Stimulated activated CD4-positive, alpha-beta T cell treated with anti-CD3 and anti-CD28 coated beads, TNF-alpha, amount 100 ng/mL, for 1 hour (primary cell): ENCODE data around the gene CTBP2.
"Not testable (repeated sequence)": the region's sequence is repeated elsewhere in the genome, so short reads cannot be mapped to it uniquely, and the experiment has no call there.

ENCODE experiments used
- DNase-seq, 3 donors: peaks; one replicate each; pipeline ENCODE4 v3.0.0-alpha.2; 2020; ENCODE audit warnings: low read depth in 3 of 3, low spot score in 1 of 3

CTBP2 gene

DNA sequence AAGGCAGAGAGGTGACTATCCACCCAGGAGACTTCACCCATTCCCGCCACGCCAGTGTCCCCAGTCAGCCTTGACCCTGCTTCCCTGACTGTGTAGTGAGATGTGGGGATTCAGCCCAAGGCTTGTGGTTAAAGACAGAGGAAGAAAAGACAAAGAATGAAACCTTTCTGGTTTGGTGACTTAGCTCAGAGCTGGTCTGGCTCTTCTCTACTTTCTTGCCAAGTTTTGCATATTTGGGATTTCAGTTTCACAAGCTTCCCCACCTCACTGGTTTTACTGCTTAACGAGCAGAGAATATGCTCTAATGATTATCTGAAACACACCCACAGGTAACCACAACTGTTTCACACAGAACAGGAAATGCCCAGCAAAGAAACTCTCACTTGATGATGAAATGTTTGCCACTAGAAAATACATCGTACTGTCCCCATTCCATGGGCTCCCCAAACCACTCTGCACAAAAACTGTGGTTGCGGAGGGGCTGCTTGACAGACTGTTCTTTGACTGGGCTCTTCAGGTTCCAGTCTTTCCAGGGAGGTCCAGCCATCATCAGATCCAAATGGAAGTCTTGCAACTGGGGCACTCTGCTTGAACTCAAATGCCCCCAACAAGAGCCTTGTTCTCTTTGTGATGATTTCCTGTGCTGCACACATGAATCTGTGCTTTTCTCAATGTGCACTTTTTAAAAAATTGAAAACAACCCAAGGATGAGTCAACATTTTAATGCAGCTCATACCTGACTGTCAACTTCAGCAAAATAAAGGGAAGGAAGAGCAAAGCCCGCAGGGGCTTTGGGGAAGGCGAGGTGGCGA is 95.5 kb downstream of the CTBP2 start:
- no peak for DNase-seq

DNA sequence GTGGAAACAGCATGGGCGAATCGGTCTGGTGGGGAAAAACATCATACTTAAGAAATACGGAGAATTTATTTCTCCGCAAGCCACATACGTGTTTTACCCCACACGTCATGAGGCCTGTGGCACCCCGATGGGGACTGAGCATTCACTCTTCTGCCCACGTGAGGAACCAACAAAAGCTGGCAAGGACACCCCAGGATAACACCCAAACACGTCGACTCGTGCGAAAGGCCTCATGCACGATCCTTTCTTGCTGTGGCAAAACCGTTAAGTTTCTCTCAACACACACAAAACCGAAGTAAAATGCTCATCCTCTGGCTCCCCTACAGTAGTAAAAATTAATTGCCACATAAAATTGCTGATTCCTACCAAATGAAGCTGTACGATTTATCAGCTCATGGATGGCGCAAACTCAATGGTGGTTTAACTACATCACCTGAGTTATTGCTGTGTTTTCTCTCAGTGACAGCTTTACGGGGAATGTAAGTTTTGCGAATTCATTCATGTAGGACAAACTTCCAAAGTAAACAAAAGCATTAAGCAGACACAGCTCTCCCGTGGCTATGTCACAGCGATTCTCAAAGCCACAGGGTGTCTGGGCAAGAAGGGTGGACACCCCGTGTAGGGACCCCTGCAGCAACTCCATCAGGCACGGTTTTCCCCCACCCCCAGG is 97.0 kb downstream of the CTBP2 start:
- no peak for DNase-seq

DNA sequence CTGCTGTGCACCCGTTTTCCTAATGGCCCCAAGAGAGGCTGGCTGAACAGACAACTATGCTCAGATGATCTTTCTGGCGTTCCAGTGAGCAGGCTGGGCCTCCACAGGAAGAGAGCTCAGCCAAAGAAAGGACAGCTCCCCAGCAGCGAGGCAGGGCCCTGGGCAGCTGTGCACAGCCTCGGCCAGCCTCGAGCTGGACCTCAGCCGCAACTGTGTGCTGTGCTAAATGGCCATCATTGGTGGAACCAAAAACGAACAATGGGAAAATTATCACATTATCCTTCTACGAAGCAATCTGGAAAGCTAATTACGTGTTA is 97.5 kb downstream of the CTBP2 start:
- no peak for DNase-seq

DNA sequence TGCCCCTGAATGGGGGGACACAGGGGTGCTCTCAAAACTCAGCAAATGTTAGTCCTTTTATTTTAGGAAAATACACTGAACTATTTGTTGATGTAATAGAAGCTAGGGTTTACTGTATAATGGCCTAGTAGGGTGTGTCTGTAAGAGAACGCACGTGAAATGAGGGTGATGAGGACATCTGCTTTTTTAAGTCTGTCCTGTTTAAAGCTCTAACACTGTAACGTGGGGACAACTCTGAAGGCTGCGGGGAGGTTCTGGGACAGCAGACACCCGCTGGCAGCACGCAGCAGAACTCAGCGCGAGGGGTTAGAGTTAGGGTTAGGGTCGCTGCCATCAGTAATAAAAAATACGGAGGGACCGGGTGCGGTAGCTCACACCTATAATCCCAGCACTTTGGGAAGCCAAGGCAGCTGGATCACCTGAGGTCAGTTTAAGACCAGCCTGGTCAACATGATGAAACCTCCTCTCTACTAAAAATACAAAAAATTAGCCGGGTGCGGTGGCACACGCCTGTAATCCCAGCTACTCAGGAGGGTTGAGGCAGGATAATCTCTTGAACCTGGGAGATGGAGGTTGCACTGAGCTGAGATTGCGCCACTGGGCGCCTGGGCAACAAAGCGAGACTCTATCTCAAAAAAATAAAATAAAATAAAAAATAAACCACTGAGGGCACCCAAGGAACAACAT is 98.0 kb downstream of the CTBP2 start:
- DNase-seq: no peak

DNA sequence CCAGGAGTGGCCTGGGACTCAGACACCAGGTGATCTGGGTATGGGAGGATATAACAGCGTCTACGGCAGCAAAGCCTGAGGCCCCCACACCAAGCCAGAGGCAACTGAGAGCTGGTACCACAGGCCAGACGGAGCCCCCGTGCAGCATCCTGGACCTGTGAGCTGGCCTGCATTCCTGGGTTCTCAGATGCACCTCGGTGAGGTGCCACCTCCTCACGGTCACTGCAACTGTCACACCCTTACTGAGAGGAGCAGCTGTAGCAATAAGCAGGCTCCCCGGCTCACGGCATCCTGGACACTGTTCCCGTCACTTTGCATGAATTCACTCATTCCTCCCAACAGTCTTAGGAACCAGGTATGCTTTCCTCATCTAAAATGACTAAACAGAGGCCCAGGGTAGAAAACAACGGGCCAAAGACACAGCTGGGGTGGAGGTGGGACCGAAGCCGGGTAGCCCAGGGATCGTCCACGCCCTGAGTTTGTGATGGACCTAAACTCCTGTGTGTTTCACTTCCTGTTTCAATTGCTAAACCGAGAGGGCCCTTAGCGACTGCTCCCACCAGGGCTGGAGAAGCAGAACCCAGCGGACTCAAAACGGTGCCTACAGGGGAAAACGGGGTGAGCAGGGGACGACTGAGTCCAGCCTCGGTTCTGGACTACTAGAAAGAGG is 98.7 kb downstream of the CTBP2 start:
- no peak for DNase-seq

DNA sequence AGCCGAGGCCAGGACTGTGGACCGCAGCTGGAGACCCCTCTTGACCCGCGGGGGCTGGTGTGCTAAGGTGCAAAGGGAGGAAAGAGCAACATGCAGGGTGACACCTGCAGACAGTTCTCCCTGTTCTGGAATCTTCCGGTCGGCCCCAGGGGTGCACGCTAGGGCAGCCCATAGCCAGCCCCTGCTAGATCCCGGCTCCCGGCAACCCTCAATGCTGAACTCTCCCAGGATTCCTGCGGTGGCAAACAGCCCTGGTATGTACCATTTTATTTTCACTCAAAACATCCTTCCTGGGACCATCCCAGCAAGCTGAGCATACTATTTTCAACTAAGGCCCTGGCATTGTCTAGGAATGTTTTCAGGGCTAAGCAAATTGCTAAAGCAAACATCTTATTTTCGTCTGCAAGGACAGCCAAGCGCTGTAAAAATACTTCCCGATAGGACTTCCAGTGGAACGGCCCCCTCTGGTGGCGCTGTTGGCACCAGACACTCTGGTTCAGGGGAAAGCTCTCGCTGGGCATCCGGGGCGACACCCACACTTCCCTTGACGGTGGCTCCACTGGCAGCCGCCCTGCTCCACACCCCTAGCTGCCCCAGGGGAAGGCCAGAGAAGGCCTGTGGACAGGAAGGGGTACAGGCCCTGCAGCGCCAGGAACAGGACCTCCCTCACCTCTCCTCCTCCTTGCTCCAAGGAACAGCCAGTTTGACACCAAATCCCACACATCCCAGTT is 99.4 kb downstream of the CTBP2 start:
- peak in 1 of 3 donors; percentile 11 for DNase-seq

DNA sequence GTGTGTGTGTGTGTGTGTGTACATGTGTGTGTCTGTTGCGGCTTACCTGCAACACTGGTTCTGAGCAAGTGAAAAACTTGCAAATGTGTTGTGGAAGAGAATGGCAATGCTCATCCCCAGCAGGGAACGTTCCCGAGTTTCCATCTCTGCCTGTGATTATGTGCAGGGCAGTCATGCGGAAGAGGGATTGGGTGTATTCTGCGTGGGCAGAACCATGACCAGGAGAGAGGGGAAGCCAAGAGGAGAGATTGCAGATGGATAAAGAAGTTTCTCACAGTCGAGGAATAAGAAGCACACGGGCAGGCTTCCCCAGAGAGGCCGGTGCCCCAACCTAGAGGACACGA is 99.9 kb downstream of the CTBP2 start:
- DNase-seq: no peak

DNA sequence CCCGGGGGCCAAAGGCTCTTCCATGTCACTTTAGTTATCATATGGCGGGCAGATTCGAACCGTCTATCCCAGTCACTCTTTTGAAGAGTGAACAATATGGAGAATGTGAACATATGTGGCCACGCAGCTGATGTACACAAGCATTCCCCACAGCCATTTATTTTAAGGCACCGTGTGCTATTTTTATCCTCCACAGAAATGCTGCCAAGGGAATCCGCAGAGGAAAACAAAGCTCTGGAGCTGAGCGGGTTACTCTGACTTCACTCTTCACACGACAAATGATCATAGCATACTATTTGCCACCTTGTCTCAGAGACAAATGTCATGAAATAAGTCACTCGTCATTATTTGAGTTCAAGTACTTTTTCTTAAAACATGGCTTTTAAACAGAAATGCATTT is 100.3 kb downstream of the CTBP2 start:
- no peak for DNase-seq

DNA sequence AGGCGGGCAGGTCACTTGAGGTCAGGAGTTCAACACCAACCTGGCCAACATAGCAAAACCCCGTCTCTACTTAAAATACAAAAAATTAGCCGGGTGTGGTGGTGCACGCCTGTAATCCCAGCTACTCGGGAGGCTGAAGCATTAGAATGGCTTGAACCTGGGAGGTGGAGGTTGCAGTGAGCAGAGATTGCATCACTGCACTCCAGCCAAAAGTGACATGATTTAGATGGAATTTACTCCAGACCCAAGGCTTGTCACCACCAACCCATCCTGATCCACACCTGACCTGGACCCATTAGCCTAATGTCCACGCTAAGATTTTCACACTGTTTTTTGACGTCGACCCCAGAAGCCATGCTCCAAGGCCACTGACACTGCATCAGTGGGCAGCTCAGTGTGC is 101.0 kb downstream of the CTBP2 start:
- not testable (repeated sequence) for DNase-seq

DNA sequence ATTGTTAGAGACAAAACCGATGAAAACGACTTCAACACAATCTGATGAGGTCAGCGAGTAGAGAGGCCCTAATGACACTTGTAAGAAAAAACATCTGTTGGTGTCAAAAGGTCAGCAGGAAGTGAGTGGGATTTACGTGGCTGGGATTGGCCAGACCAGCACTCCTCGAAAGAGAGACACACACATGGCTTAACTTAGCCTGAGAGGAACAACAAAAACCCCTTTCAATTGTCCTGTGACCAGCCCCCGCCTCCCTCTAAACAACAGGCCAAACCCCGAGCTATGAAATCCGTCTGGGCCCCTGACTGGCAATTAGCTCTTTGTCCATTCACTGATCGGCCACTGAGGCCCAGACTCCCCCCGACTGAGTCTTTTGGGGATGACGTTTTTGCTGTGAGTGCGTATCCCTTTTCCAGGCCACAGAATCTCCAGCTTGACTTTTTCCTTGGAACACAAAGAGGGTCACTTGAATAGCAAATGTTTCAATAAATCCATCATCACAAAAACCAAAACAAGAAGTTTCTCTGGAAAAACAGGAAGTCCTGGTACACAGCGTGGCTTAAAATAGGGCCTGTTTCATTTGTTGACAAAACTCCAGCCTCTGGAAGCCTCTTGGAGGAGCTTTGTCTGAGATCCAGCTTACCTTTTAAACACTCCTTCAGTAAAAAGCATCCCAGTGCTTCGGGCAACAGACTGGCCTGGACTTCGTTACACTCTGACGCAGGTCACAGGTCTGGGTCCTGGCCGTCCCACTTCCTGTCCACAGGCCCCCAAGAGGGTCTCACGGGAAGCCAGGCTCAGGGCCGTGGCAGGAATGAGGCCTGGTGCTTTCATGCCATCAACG is 103.0 kb downstream of the CTBP2 start:
- DNase-seq: no peak

DNA sequence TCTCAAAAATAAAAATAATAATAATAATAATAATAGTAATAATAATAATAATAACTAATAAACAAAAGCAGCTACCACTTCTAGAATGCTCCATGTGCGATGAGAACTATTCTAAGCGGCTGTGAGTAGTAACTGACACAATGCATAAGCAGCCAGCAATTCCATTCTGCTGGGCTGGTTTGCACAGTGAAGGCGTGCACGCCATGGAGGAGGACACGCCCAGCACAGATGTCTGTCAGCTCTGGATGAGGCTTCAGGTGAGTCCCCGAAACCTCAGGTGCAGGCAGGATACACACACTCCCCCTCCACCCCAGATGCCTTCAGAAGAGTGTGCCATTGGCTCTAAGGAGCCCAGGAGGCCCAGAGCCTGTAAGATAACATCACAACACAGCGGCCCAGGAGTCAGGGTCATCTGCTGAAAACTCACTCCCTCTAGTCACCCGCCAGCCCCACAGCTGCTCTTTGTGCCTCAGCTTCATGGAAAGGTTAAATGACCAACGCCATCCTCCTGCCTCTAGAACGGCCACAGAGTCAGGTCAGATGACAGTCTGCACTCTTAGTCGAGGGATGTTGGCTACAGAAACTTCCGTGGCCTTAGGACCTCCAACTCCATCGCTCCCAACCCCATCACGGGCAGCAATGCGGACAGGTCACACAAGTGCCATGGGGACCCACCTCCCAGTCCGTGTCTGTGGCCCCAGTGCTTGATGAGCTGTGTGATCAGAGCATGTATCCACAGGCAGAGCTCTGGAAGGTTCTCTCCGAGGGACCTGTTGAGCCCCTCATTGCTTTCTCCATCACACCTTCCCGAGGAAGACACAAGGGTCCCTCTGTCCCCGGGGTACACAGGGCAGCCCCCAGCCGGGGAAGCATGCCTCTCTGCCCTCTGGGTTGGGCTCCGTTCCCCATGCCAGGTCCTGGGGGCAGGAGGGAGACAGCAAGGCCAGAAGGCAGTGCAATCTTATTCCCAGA is 103.9 kb downstream of the CTBP2 start:
- DNase-seq: no peak

DNA sequence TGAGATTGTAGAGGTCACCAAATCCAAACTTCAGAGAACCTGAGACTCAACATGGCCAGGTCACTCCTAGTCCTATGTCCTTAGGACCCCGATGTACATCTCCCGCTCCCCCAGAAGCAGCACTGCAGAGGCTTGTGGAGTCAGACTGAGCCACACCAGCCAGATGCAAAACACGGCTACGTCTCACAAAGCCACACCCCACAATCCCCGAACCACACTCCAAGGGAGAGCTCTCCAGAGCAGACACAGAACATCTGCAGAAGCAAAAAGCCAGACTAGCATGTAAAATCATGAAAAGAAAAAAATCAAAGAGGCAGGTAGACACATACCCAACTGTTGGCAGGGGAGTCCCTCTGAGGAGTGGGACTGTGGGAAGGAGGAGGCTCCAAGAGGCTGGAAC is 104.9 kb downstream of the CTBP2 start:
- DNase-seq: no peak

DNA sequence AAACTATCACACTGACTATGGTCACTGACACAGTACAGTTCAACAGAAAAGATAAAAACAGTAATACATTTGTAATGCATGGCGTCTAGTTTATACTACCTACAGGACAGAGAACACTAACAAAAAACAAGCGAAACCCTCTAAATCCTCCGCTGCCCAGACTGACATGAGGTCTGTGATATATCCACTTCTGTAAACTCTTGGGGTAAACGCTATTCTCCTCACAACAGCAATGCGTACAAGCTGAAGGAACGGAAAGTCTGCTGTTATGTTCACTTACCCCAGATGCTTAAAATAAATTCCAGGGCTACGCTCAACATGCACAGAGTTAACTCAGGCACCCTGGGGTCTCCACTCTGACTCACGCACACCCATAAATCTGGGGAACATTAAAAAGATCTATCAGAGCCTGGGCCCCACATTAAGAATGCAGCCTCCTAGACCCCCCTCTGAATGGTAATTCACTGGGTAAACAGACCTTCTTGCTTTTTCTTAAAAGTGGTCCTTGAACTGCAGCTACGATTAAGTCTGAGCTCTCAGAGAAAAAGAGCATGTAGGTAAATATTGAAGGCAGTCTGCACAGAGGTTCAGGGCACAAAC is 105.6 kb downstream of the CTBP2 start:
- no peak for DNase-seq

DNA sequence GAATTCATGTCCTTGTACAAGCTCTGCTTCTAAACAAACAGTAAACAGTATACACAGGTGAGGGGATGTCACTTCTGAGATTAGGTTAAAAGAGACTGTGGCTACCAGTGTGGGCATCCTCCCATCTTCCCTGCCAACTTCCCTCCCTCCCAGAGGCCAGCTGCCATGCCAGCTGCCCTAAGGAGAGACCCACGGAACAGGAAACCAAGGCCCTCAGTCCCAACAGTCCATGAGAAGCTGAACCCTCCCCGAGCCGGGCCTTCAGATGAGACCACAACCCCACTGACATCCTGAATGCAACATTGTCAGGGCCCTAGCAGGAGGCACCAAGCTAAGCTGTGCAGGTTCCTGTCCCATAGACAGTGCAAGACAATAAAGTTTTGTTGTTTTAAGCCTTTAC is 106.1 kb downstream of the CTBP2 start:
- no peak for DNase-seq

DNA sequence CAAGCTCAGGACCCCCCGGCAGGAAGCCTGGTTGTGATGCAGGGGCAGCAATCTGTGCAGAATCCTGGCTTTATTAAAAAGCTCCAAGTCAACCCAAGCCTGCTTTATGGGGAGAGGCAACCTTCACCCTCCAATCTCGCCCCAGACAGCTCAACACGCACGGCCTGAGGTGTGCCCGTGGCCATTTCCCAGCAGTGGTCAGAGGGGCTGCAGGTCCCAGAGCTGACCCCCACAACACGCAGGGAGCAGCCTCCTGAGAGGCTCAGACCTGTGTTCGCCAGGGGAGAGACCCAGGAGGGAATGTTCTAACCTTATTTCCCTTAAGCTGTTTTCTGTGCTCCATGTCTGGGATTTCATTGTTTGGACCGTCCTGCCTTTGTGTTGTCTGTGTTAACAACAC is 108.2 kb downstream of the CTBP2 start:
- DNase-seq: no peak

DNA sequence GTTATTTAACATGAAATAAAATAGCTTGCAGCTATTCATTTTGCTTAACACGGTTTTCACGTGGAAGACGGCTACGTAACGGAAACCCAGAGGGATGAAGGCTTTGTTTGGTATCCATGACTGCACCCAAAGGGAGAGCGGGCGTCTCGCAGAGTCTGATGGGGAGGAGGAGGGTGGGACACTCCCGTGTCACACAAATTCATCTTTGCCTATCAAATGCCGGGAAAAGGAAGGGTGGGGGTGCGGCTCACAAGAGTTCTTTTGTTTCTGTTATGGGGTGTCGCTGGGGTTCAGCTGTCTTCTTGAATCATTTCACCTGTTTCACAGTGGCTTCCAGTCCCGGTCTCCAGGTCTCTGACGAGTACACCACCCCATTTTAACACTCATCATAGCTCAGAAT is 110.0 kb downstream of the CTBP2 start:
- no peak for DNase-seq

DNA sequence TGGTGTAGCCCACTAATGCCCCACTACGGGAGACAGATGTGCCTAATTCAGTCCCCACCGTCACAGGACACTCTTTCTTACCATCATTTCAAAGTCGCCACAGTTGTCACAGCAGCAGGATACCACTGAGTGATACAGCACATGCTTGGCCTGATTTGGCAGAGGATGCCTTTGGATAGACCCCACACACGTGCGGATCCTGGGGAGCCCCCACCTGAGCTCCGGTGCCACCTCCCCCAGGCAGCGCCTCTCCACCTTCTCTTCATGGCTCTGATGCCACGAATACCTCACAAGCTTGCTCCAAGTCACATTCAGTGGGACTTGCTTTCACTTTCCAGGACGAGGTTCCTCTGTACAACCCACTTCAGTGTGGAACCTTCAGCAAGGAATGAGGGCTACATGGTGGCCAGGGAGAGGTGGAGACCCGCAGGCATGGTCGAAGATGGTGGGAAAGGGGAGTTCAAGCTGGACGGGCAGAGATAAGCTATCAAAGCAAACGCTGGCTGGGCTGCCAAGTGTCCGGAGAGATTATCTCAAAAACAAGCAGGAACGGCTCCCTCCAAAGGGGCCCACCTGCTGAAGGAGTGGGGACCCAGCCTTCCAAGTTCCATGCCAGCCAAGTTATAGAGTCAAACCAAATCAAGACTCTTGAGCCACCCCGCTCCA is 111.0 kb downstream of the CTBP2 start:
- no peak for DNase-seq
